ENCODE measurements around the gene MGAT4B.
"Not testable (repeated sequence)": the region's sequence is repeated elsewhere in the genome, so short reads cannot be mapped to it uniquely, and the experiment has no call there.

The MGAT4B gene

GRCh38 chr5:179806250-179807048 lies at the start of gene MGAT4B:
MGAT4B (minus strand) TSS chr5:179806866; CDS start chr5:179806583, 283 bp downstream.
- peak; percentile 53 for DNase-seq

GRCh38 chr5:179854356-179854755 lies 47.7 kb upstream of the MGAT4B start:
- DNase-seq = no peak

DNA sequence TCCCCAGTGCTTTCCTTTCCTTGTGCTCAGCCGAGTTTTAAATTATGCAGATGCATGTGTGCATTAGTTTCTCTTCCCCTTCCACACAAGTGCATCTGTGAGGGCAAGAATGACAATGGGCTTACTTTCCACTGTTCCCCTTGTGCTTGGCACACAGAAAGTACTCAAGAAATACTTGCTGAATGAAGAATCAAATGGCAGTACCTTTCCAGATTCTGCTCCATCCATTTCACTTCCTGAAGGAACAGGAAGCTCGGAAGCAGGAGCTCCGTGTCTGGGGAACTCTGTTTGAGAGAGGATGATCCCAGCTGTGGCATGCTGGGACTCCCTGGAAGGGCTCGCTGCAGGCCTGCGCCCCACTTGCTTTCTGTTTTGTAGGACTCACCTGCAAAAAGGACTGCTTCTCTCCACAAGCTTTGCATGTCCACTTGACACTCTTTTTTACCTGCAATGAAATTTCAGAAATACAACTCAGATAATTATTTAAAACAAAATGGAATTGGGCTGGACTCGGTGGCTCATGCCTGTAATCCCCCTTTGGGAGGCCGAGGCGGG lies 46.4 kb upstream of the MGAT4B start:
- DNase-seq = peak; percentile 86

- DNase-seq = no peak
Observed at GRCh38 chr5:179841621-179842020, 35.0 kb upstream of the MGAT4B start.

DNA sequence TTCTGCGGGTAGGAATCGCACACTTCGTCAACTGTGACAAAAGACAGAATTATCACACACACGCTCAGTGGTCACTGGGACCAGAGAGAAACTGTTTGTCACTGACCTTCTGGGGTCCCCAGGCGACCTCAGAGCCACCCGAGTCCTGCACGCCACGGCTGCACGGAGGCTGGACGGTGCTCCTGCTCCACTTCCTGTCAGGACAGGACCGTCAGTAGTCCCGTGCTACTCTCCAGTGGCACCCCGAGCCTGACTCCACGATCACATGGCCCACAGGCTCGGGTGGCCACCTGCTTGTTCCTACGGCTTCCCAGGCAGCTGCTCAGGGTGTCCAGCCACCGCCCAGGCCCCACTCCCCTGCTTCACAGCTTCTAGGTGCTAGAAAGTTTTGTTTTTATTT lies 34.1 kb upstream of the MGAT4B start:
- no peak for DNase-seq

DNA sequence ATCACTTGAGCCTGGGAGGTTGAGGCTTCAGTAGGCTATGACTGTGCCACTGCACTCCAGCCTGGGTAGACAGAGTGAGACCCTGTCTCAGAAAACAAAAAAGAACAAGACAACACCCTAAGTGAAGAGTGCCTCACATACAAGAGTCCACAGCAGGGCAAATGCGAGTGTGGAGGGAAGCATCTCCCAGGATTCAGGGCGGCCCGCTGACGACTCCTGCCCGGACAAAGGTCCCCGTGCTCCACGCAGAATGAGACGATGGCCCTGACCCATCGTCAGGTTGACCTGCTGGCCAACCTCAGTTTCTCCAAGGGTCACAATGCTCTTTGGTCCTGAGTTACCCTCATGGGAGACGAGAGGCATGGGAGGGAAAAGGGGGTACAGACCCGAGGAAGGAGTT lies 33.7 kb upstream of the MGAT4B start:
- no peak for DNase-seq

GRCh38 chr5:179839328-179840256 lies 32.9 kb upstream of the MGAT4B start:
- DNase-seq = no peak

DNA sequence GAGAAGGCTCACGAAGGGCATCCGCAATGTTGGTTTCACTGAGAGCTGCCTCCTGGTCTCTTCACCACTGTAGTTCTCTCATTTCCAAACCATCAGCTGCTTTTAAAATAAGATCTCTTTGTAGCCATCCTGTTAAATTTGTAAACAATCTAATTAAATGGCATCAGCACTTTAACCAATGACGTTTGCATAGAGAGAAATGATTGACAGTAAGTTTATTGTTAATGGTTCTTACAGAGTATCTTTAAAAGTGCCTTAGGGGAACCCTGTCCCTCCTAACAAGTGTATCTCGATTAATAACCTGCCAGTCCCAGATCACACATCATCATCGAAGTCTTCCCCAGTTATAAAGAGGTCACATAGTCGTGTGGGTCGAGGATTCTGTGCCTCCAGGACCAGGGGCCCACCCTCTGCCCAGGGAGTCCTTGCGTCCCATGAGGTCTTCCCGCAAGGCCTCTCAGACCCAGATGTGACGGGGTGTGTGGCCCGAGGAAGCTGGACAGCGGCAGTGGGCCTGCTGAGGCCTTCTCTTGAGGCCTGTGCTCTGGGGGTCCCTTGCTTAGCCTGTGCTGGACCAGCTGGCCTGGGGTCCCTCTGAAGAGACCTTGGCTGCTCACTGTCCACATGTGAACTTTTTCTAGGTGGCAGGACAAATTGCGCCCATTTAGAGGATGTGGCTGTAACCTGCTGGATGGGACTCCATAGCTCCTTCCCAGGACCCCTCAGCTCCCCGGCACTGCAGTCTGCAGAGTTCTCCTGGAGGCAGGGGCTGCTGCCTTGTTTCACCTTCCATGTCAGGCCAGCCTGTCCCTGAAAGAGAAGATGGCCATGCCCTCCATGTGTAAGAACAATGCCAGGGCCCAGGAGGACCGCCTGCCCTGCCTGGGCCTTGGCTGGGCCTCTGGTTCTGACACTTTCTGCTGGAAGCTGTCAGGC lies 30.7 kb upstream of the MGAT4B start:
- DNase-seq = no peak

- peak; percentile 38 for DNase-seq
Observed at GRCh38 chr5:179836225-179837019, 29.8 kb upstream of the MGAT4B start.

GRCh38 chr5:179834871-179835270 lies 28.2 kb upstream of the MGAT4B start:
- DNase-seq = not testable (repeated sequence)

DNA sequence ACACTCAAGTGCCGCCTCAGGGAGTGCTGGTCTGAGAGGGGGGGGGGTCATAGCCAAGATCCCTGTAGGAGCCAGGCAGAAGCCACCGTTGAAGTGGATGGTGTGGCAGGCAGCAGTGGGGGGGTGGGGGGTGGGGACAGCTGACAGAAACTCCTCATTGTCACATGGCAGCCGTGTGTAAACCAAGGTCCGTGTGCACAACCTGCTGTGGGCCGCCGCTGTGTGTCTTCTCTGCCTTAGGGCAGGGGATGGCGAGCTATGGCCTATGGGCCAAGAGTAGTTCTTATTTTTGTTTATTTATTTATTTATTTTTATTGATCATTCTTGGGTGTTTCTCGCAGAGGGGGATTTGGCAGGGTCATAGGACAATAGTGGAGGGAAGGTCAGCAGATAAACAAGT lies 27.5 kb upstream of the MGAT4B start:
- no peak for DNase-seq

DNA sequence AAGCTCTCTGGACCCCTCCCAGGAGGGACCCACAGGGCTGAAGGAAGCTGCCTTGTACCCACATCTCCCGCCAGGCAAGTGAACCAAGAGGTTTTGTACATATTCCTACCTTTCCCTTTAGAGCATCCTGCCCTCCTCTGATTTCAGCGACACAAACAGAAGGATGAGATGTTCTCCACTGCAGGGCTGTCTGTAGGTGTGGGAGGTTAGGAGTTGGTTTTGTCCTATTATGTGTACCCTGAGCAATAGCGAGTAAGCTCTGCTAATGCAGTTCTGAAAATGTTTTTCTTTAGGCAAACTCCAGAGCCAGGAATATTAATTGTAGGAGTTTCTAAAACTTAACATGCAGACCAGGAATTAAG lies 27.0 kb upstream of the MGAT4B start:
- DNase-seq = no peak

DNA sequence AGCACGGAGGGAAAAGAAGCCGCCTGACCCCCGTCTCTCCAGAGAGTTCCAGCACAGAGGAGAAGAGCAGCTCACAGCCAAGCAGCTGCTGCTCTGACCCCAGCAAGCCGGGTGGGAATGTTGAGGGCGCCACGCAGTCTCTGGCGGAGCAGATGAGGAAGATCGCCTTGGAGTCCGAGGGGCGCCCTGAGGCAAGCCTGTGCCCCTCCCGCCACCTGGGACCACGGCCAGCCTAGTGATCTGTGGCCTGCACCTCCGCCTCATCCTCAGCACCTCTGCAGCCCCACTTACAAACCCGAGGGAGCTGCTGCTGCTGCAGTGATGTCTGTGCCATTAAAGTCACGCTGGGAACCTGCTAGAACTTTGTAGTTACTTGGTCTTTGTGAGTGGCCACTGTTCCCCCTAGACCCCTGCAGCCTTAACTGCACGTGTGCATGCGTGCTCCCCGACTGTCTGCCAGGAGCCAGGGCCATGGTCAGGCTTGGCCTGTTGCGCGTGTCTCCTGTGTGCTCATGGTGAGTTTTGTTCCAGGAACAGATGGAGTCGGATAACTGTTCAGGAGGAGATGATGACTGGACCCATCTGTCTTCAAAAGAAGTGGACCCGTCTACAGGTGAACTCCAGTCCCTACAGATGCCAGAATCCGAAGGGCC lies 26.5 kb upstream of the MGAT4B start:
- DNase-seq = no peak

- DNase-seq = no peak
Observed at GRCh38 chr5:179832039-179832745, 25.5 kb upstream of the MGAT4B start.

DNA sequence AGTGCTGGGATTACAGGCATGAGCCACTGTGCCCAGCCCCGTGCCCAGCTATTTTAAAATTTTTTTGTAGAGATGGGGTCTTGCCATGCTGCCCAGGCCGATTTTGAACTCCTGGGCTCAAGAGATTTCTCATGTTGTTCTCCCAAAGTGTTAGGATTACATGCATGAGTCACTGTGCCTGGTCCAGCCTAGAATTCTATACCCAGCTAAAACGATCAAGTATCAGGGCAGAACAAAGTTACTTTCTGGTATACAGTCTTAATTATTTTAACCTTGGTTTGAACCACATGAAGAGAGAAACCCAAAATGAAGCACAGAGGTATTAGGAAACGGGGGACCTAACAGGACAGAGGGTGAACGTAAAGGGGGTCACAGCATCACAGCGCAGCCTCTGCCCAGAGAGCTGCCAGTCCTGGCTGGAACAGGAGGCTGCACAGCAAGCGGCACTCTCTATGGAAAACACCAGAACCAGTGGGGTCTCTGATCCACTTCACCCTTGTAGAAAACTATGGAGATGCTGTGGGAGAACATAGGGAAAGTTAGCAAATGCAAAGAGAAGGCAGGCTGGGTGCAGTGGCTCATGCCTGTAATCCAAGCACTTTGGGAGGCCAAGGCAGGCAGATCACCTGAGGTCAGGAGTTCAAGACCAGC lies 24.3 kb upstream of the MGAT4B start:
- DNase-seq = no peak

DNA sequence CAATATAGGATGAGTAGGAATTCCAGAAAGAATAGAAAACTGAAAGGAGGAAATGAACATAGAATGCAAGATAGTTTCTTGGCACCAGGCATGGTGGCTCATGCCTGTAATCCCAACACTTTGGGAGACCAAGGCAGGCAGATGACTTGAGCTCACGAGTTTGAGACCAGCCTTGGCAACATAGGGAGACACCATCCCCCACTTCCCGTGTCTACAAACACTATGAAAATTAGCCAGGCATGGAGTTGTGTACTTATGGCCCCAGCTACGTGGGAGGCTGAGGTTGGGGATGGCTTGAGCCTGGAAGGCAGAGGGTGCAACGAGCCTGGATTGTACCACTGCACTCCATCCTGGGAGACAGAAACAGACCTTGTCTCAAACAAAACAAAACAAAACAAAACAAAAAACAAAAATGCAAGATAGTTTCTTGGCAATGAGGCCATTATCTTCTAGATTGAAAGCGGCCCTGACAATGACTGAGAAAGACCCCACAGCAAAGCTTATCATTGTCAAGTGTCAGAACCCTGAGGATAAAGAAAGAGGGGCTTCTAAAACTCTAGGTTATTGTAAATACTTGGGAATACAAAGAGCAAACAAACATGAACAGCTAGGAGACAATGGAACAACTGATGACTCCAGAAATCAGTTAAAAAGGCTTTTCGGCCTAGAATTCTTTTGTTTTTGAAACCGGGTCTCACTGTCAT lies 23.2 kb upstream of the MGAT4B start:
- no peak for DNase-seq

DNA sequence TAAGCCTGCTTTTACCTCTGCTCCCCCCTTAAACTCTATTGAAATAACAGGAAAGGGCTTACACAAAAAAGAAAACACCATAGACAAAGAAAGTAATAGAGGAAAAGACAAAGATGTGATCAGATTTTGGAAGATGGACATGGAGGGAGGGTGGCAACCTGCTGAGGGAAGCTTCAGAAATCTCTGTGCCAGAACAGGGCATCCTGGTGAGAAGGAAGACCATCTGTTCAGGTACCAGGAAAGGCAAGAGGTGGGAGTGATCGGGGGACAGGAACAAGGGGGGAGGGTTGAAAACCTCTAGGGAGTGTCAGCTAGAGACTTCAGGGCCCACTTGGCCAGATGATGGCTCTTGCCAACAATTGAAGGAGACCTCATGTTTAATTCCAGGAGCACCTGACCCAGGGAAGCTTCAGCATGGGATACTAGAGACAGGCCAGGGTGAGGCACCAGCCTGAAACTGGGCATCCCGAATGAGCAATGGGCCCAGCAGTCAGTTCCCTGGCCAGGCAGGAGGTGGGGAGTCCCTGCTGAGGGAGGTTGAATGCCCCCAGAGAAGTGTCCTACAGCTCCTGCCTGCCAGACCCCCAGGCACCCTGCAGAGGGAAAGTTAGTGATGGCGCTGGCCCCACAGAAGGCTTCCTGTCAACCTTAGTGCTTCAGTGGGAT lies 22.2 kb upstream of the MGAT4B start:
- DNase-seq = no peak

DNA sequence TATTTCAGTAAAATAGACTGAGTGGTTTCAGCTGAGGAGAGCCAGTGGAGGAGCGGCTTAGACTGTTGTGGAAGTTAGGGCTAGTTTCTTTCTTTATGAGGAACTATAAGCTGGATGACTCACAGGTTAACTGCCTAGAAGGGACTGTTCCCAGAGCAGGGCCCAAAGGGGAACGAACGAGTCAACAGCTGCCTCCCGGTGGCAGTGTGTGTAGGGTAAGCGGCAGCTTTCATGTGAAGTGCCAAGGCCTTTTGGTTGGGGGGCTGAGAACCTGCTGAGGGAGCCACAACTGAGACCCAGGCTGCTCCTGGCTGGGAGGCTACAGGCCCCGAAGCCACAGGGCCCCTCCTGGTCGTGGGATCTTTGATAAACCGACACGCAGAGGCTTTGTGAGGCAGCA lies 21.0 kb upstream of the MGAT4B start:
- DNase-seq = peak; percentile 97
